Esophagus (tissue), 2 donors: ENCODE results near the gene RPH3AL. TPM values are rescaled to one million over a fixed set of nuclear protein-coding genes. Genes with fewer than 3 reads are reported as not detected.
"Not testable (repeated sequence)": the region's sequence is repeated elsewhere in the genome, so short reads cannot be mapped to it uniquely, and the experiment has no call there.

ENCODE experiments used
- H3K27ac ChIP-seq, 2 donors: one replicate each; pipeline ENCODE4 v1.5.1; 2013; ENCODE audit warnings: low read depth in 2 of 2, mild to moderate bottlenecking in 2 of 2, inconsistent platforms in 1 of 2, low read length in 1 of 2, moderate library complexity in 1 of 2
- H3K27me3 ChIP-seq, 2 donors: one replicate each; pipeline ENCODE4 v1.6.1; 2013; ENCODE audit warnings: low read length in 2 of 2, control low read depth in 1 of 2, mild to moderate bottlenecking in 1 of 2; ENCODE audit not compliant: insufficient read depth in 2 of 2, control insufficient read depth in 1 of 2
- H3K36me3 ChIP-seq, 2 donors: one replicate each; pipeline ENCODE4 v1.6.1; 2013; ENCODE audit warnings: low read length in 1 of 2; ENCODE audit not compliant: control insufficient read depth in 2 of 2, insufficient read depth in 2 of 2
- H3K4me1 ChIP-seq, 2 donors: one replicate each; pipeline ENCODE4 v1.6.1; 2013; ENCODE audit warnings: low read length in 1 of 2; ENCODE audit not compliant: control insufficient read depth in 2 of 2, insufficient read depth in 2 of 2
- H3K4me3 ChIP-seq, 2 donors: one replicate each; pipeline ENCODE4 v1.5.1; 2013; ENCODE audit warnings: low read length in 2 of 2, mild to moderate bottlenecking in 2 of 2, low read depth in 1 of 2, moderate library complexity in 1 of 2
- H3K9me3 ChIP-seq, 2 donors: one replicate each; pipeline ENCODE4 v1.6.1; 2013; ENCODE audit warnings: mild to moderate bottlenecking in 2 of 2, low read depth in 1 of 2, low read length in 1 of 2, moderate library complexity in 1 of 2; ENCODE audit not compliant: control insufficient read depth in 2 of 2, insufficient read depth in 1 of 2
- WGBS, 2 donors: extraction: QIAGEN DNeasy Blood & Tissue Kit; methylation state at CpG; one replicate each; pipeline ENCODE4 v1.1.7; 2013; 5-methylcytosine and 5-hydroxymethylcytosine counted together
- polyA plus RNA-seq, 2 donors: library from polyadenylated mRNA; stranded (reverse); fragments of 200-250 nt; gene quantifications; one replicate each; pipeline ENCODE4 v1.2.3, GENCODE V29; 2013
- donor health status: healthy with polysubstance abuse.
- donor health status: Bipolar disorder and iron deficiency.

The RPH3AL gene
- polyA plus RNA-seq, 2 donors = 3.2 to 6.1 TPM

- WGBS, 2 donors = 56 to 57% methylated on average over 23 to 26 of the region's 29 CpGs
- not testable (repeated sequence) for H3K27me3 ChIP-seq, H3K4me1 ChIP-seq, H3K36me3 ChIP-seq, H3K4me3 ChIP-seq, H3K9me3 ChIP-seq, H3K27ac ChIP-seq
Measured at GRCh38 chr17:215563-216478, 136.8 kb downstream of the RPH3AL start.

- WGBS, 2 donors = 79 to 90% methylated on average over 10 of the region's 10 CpGs
- peaks cover 0 to 2% of the 10 kb centered on the region in 2 donors for H3K4me1 ChIP-seq
- H3K27me3 ChIP-seq = no peaks in the 10 kb centered on the region
- H3K9me3 ChIP-seq = peaks cover 0 to 3% of the 10 kb centered on the region in 2 donors
- H3K27ac ChIP-seq = no peak overlapping the region
- peaks cover 0 to 7% of the 10 kb centered on the region in 2 donors for H3K36me3 ChIP-seq
- H3K4me3 ChIP-seq = no peak overlapping the region
Measured at GRCh38 chr17:214881-215331, 137.7 kb downstream of the RPH3AL start.

GRCh38 chr17:213286-214105 lies 139.1 kb downstream of the RPH3AL start:
- H3K4me1 ChIP-seq = peaks cover 0 to 2% of the 10 kb centered on the region in 2 donors
- no peaks in the 10 kb centered on the region for H3K27me3 ChIP-seq
- 93 to 94% methylated on average over 25 of the region's 25 CpGs for WGBS, 2 donors
- no peak overlapping the region for H3K27ac ChIP-seq
- no peak overlapping the region for H3K4me3 ChIP-seq
- no peaks in the 10 kb centered on the region for H3K9me3 ChIP-seq
- H3K36me3 ChIP-seq = peaks cover 0 to 7% of the 10 kb centered on the region in 2 donors

- Histone ChIP-seq H3K27me3 (no peaks in the 10 kb centered on the region), H3K9me3 (peaks cover 0 to 4% of the 10 kb centered on the region in 2 donors), H3K27ac (no peak overlapping the region), H3K4me3 (no peak overlapping the region), H3K36me3 (peaks cover 0 to 7% of the 10 kb centered on the region in 2 donors), H3K4me1 (no peaks in the 10 kb centered on the region)
- WGBS, 2 donors = 92 to 95% methylated on average over 8 of the region's 8 CpGs
Measured at GRCh38 chr17:210402-210801, 142.2 kb downstream of the RPH3AL start.

DNA sequence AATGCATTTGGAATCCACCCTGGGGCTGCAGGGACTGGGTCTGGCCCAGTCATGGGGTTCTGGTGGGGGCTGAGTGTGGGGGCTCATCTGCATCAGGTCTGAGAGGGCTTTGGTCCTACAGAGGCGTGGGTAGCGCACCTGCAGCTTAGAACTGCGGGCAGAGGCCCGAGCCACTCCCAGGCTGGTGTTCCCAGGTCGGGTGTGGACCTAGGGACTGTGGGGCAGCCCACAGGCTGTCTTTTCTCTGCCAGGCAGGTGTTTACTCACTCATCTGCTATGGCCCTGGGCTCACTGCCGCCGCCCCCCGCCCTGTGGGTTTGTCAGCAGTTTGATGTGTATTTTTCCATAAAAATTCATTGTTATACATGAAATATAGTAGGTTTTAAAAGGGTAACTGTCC lies 144.2 kb downstream of the RPH3AL start:
- H3K4me1 ChIP-seq = no peaks in the 10 kb centered on the region
- WGBS, 2 donors = 73 to 80% methylated on average over 8 of the region's 8 CpGs
- peaks cover 0 to 6% of the 10 kb centered on the region in 2 donors for H3K36me3 ChIP-seq
- H3K27ac ChIP-seq = no peak overlapping the region
- H3K9me3 ChIP-seq = peaks cover 0 to 4% of the 10 kb centered on the region in 2 donors
- H3K27me3 ChIP-seq = no peaks in the 10 kb centered on the region
- H3K4me3 ChIP-seq = no peak overlapping the region

DNA sequence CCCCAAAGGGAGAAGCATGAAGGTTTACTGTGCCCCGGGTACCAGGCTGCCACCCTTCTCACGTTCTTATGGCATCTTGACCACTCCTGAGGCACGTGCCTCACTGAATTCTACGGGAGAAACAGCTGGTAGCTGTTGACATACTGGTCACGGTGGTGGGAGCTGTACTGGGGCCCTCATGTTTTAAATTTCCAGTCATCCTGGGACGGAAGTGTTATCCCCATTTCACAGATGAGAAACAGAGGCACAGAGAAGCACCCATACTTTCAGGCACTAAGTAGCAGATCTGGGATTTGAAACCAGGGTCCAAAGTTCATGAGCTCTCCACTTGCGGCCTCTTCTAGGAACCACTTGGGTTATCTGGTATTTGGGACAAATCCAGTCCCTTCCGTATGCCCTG lies 144.8 kb downstream of the RPH3AL start:
- Histone ChIP-seq H3K36me3 (peaks cover 0 to 2% of the 10 kb centered on the region in 2 donors), H3K4me1 (no peaks in the 10 kb centered on the region), H3K9me3 (peaks cover 0 to 4% of the 10 kb centered on the region in 2 donors), H3K4me3 (no peak overlapping the region), H3K27ac (no peak overlapping the region), H3K27me3 (no peaks in the 10 kb centered on the region)
- 87 to 92% methylated on average over 8 of the region's 8 CpGs for WGBS, 2 donors

DNA sequence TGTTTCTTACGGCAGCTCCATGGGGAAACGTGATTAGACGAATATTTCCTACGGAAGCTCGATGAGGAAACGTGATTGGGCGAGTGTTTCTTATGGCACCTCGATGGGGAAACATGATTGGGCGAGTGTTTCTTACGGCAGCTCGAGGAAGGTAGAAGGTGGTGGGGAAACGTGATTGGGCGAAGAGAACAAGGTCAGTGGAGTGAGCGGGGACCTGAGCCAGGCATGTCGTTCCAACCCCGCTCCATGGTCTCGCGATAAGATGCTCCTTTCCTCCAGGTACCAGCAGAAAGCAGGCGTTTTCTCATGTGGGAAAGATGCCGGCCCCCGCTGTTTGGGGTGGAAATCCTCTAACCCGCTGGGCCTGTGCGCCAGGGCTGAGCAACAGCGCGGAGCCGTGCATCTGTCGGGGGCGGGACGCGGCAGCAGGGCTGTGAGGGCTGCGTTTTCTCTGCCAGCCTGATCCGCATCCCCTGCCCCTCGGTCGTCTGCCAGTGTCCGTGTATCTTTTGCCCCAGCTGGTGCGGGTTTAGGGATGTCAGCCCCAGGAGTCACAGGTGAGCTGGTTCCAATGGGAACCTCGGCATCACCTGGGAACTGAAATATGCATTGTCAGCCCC lies 145.6 kb downstream of the RPH3AL start:
- WGBS, 2 donors = 84 to 96% methylated on average over 36 to 37 of the region's 37 CpGs

GRCh38 chr17:206484-206883 lies 146.1 kb downstream of the RPH3AL start:
- WGBS, 2 donors = 94 to 96% methylated on average over 27 of the region's 27 CpGs
- not testable (repeated sequence) for H3K4me1 ChIP-seq, H3K4me3 ChIP-seq, H3K9me3 ChIP-seq, H3K27me3 ChIP-seq, H3K27ac ChIP-seq, H3K36me3 ChIP-seq

More for the DNA sequence above, 145.6 kb downstream of the RPH3AL start:
- Histone ChIP-seq H3K9me3 (peaks cover 0 to 4% of the 10 kb centered on the region in 2 donors), H3K27ac (no peak overlapping the region), H3K27me3 (no peaks in the 10 kb centered on the region), H3K4me3 (no peak overlapping the region), H3K36me3 (no peaks in the 10 kb centered on the region), H3K4me1 (no peaks in the 10 kb centered on the region)

DNA sequence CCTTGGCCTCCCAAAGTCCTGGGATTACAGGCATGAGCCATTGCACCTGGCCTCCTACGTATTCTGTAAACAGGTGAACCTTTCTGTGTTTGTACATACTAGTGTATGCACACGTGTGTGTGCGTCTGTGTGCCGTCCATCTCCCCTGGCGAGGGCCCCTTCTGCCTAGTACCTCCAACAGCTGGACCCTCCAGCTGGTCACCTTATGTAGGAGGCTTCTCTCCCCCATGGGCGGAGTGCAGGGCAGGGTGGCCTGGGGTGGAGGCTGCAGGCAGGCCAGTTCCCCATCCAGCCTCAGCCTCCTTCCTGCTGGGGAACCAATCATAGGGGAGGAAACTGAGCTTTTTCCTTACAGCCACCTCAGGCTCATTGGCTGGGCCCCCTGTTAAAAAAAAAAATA lies 146.8 kb downstream of the RPH3AL start:
- 85% methylated on average over 6 of the region's 6 CpGs for WGBS, 2 donors
- Histone ChIP-seq H3K4me1 (no peaks in the 10 kb centered on the region), H3K4me3 (no peak overlapping the region), H3K27ac (no peak overlapping the region), H3K27me3 (no peaks in the 10 kb centered on the region), H3K36me3 (no peaks in the 10 kb centered on the region), H3K9me3 (peaks cover 0 to 4% of the 10 kb centered on the region in 2 donors)
